Renal cortical epithelial cell (primary cell): ENCODE data around the gene CSNK1D. TPM values are rescaled to one million over a fixed set of nuclear protein-coding genes. Genes with fewer than 3 reads are reported as not detected.
A peak's percentile ranks its signal among the peaks of the same experiment; 100 is the strongest.

Experiments used
- DNase-seq: peaks from one replicate; pipeline ENCODE4 v3.0.0-alpha.2; 2011; ENCODE audit warnings: low read depth
- total RNA-seq: library from RNA; depleted of rRNA; stranded (reverse); fragments of >200 nt; gene quantifications from 2 replicates; pipeline ENCODE4 v1.2.3, GENCODE V29; 2014

CSNK1D gene
- total RNA-seq, 1 donor from 2014 or later, result 115 TPM

DNA sequence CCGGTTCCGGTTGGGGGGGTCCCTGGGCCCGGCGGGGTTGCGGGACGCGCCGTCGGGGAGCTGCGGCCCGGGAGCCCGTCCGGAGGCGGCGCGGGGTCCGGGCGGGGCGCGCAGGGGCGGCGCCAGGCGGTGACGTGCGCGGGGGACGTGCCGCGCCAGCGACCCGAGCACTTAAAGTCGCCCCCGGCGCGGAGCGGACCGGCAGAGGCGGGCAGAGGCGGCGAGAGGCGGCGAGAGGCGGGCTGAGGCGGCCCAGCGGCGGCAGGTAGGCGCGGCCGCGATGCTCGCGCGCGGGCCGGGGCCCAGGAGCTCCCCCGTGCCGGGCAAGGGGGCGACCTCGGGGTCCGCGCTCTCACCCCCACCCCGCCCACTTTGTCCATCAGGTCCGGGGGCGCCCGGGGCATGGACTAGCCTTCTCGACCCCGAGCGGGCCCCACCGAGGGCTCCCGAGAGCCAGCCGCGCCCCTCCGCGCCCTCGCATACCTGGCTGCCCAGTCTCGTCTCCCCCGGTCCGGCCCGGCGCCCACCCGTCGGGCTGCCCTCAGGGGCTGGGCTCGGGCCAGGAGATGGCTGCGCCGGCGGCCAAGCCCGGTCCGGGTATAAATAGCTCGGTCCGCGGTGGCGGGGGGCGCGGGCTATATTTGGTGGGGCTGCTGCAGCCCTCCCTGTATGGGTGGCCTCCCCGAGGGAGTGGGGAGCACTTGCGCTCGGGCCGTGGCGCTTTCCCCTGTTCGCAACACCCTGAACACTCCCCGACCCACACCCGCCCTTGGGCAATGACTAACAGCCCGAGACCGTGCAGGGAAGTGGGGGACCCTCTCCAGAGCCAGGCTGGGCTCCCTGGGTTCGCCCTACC is 44.4 kb downstream of the CSNK1D start, which contains the start of gene SLC16A3:
SLC16A3 (plus strand) TSS at position 201 of the 856 bp plus-strand sequence. CDS start 6,967 bp downstream, outside the sequence.
- no peak for DNase-seq

DNA sequence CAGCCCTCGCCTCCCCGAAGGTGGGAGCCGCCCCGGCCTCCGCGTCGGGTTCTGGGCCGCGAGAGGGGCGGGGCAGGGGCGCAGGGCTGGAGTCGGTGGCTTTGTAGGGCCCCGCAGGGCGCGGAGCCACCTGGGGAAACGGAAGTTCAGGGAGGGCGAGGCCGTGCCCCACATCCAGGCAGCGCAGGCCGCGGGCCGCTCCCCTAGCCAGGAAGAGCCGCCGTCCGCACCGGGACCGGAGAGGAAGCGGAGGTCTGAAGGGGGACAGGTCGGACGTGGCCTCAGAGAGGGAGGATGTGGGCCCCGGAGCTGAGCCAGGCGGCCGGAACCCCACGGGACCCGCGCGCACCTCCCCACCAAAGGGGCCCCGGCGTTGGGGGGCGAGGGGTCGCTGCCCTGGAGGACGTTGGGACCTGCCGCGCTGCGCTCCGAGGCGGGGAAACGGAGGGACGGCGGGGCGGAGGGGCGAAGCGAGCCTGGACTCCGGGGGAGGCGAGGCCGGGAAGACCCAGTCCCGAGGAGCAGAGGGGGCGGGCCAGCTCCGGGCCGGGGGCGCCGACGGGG is 45.1 kb downstream of the CSNK1D start:
- no peak for DNase-seq

DNA sequence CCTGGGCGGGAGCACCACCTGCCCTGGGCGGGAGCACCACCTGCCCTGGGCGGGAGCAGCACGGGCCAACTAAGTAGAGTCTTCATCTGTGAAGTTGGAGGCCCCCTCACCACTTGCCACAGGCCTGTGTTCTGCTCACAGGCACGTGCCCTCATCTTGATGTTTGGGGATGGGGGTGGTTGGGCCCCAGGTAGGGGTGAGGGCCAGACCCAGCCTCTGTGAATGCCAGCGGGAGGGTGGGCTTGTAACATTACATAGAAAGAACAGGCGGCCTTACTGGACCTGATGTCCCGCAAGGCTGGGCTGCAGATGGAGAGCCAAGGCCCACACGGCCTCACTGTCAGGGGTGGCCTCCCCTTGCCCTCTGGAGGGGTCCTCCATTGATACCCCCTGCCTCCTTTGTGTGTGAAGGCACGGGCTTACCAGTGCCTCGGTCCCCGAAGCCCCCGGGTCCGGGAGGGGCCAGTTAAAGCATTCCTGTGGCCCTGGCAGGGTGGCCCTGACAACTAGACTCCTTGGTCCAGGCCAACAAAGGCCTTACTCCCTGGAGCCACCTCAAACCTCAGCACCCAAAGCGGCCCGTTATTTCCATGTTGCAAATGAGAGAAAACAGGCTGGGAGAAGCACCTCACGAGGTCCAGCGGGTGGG is 45.7 kb downstream of the CSNK1D start:
- DNase-seq, result no peak

DNA sequence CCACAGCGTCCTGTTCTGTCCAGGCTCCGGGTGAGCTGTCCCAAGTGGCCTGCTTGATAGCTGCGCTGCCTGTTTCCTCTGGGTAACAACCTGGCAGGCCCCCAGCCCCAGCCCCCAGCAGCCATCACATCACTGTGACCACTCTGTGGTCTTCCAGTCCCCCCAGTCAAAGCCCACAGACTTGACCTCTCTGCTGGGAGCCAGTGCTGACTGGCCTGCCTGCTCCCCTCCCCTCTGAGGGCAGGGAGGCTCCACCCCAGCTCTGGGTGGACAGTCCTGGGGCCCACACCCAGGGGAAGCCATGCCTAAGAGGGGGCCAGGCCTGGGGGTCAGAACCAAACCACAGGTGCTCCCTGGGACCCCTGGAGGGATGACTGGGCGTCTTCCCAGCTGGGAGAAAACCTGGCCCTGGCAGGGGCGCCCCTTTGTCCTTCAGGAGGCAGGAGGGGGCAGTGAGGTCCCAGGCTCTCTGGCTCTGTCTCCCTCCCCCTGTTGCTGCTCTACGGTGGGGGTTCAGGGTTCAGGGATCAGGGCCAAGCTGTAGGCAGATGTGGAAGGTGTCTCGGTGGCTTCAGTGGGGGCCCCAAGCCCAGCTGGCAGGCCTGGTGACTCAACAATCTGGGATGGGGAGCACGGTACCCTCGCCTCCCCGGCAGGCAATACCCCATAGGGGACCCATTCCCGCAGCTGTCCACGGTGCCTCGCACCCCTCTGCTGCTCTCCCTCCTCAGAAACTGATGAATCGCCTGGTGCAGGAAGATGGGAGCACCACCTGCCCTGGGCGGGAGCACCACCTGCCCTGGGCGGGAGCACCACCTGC is 46.5 kb downstream of the CSNK1D start:
- no peak for DNase-seq

DNA sequence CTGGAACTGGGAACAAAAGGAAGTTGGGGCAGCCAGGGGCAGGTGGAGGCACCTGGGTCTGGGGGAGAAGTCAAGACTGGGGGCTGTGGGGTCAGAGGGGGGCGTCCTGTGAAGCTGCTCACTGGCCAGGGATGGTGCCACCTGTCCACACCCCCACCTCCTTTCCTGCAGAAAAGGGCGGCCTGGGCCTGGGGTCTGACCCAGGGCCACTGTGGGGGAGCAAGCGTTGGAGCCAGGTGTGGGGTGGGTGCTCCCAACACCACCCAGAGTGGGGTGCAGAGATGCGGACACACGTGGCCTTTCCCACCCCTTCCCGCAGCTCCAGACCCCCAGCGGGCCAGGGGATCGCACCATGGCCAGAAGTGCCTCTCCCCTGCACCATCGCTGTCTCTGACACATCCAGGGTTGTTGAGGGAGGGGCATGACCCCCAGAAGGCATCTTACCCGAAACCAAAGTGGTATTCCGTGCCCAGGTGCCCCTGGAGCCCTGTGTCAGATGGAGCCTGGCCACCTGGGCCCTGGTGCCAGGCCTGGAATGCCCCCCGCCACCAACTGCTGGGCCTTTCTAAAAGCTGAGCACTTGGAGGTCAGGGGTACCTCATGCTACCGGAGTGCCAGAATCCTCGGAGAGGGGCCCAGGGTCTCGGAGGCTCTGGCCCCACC is 47.2 kb downstream of the CSNK1D start:
- DNase-seq, result no peak

DNA sequence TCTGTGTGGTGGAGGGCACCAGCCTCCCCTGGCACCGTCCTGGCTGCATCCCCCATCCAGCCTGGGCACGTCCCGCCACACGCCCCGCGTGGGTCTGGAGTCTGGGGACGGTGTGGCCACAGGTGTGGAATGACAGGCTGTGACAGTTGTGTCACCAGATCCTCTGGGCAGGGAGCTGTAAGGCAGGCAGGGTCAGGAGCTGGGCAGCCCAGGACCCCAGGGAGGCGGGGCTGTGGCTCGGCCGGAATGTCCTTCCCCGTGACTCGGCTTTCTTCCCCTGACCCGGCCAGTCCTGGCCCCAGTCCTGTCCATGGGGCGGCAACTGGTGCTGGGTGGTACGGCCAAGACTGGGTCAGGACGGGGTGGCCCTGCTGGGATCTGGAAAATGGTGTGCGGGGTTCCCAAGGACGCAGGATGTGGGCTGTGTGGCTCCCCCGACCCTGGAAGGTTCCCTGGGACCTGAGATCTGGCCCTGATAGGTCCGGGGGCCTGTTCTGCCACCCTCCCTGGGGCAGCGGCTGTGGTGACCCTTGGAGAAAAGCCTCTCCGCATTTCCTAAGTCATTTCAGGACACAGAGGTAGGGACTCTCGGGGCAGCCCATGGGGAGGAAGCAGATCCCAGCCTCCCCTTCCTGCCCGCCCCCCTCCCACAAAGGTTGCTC is 48.0 kb downstream of the CSNK1D start:
- no peak for DNase-seq

DNA sequence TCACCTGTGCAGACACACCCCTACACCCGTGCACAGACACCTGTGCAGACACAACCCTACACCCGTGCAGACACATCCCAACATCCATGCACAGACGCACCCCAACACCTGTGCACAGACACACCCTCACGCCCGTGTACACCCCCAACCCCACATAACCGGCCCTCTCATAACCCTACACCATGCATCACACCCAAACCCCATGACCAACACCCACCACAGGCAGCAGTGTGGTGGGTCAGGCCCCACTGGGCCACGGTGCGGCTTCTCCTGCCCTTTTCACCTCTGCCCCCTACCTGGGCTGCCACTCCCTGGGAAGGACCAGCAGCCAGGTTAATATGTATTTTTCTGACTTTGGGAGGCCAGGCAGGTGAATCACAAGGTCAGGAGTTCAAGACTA is 48.8 kb downstream of the CSNK1D start:
- no peak for DNase-seq

DNA sequence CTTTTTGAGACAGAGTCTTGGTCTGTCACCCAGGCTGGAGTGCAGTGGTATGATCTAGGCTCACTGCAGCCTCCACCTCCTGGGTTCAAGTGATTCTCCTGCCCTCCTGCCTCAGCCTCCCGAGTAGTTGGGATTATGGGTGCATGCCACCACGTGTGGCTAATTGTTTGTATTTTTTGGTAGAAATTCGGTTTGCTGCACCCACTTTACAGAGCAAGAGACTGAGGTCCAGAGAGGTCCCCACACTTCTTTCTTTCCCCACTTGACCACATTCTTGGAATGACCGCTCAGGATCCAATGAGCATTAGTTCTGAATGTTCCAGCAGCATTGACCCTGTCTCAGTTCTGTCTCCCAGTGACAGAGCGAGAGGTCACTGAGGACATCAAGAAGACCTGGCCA is 50.0 kb downstream of the CSNK1D start:
- no peak for DNase-seq

DNA sequence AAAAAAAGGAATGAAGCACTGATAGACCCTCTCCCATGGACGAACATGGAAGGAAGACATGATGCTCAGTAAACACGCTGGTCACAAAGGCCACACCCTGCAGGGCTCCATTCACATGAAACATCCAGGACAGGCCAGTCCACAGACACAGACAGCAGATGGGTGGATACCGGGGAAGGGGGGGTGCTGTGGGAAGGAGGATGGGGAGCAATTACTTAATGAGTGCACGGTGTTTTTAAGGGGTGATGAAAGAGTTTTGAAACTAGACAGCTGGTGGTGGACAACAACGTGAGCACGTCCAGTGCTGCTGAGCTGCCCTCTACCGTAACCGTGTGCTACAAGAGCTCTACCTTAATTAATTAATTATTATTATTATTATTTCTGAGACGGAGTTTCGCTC is 50.7 kb downstream of the CSNK1D start:
- DNase-seq, result no peak

DNA sequence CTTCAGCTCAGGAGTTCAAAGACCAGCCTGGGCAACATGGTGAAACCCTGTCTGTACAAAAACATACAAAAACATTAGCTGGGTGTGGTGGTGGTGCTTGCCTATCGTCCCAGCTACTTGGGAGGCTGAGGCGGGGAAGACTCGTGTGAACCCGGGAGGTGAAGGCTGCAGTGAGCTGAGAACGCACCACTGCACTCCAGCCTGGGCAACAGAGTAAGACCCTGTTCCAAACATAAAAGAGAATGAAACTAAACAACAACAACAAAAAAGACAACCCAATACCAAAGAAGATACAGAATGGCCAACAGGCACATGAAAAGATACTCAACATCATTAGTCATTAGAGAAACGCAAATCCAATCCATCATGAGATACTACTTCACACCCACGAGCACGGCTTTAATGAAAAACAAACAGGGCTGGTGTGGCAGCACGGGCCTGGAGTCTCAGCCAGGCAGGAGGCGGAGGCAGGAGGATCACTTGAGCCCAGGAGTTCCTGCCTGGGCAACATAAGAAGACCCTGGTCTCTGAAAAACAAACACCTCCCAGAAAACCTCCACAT is 52.1 kb downstream of the CSNK1D start:
- no peak for DNase-seq

DNA sequence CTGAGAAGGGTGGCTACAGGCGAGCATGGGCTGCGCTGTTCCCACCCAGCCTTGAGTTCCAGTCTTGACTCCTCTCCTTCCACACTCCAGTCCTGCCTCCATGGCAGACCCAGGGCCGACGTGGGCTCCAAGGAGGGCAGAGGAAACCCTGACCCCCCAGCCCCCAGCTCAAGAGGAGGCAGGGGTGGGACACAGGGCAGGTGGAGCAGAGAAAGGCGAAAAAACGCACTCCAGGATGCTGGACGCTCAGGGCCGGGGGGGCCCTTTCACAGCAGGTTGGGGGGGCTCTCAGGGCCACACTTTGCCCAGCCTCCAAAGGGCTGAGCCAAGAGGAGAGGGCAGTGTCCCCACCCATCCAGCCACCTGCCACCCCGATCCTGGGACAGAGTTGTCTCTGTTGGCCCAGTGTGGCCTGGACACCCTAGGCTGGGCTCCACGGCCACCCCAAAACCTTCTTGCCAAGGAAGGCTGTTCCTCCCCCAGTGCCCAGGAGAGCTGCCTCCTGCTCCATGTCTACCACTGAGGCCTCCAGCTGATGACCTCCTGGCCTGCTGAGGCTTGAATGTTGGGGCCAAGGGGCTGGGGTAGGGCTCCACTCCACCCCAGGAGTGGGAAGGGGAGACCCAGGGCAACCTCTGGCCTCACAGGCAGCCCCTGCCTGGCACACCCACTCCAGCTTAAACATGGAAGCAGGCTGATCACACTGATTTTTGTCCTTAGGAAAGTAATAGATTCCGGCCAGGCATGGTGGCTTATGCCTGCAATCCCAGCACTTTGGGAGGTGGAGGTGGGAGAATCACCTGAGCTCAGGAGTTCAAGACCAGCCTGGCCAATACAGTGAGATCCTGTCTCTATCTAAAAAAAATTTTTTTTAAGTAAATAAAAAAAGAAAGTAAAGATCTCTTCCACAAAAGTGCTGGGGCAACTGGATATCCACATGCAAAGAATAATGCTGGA is 53.5 kb downstream of the CSNK1D start:
- DNase-seq, result no peak

DNA sequence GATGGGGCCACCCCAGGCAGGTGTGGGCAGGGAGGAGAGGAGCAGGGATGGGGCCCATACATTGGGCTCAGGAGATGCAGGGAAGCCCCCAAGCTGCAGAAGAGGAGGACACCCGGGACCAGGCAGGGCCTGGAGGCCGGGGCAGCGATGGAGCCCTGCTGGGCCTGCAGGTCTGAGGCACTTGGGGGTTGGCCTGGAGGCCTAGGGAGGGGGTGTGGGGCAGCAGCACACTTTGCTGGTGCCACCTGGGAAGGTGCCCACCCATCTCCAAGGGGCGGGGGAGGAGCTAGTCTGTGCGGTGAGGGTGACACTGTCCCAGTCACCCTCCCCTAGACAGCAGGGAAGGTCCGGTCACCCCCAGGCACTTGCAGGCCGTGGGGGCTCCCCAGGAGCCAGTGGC is 54.4 kb downstream of the CSNK1D start:
- DNase-seq, result no peak

DNA sequence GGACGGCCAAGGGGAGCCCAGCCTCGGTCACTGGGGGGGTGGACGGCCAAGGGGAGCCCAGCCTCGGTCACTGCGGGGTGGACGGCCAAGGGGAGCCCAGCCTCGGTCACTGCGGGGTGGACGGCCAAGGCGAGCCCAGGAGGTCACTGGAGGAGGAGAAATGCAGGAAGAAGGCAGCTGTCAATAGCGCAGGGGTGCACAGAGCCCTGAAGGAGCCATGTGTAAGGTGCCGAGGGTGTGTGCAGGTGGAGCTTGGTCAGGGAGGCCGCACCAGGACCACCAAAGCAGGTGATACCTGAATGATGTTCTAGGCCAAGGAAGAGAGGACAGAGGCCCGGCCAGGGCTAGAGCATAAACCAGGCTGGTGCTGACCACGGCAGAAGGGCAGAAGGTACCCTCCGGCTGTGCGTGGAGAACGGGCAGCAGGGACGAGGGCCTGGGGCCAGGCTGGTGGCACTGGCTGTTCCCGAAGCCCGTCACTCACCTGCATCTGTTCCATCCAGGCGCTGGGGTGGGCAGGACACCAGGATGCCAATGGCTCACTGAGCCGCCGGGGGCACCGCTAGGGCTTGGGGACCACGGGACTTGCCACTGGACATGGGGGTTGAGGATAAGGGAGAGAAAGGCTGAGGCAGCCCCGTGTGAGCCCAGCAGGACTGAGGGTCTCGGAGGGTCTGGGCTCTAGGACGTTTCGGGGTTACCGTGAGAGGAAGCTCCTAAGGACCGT is 55.0 kb downstream of the CSNK1D start:
- no peak for DNase-seq

DNA sequence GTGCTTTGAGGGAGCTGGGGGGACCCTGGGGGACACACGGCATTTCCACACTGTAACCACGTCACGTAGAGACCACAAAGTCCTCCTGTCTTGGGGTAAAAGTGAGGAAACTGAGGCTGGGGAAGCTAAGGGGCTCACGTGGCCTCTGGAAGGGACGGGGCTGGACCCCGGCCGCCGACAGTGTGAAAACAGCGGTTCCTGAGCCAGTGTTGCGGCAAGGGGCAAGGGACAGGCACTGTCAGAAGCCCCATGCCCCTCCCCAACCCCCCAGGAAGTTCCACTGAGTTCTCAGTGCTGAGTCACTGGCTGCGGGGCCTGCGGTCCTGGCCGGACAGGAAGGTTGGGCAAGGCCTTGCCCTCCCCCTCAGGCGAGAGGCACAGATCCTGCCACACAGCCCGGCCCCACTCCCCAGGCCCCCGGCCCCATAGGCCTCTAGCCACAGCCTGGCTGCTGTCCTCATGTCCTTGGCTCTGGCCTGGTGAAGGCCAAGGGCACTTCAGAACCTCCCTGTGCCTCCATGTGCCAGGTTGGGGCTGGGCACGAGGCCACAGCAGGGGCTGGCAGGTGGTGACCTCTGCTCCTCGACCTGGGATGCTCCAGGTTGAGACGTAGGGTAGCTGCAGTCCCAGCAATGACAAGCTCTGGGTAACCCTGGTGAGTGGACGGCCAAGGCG is 55.8 kb downstream of the CSNK1D start:
- peak; percentile 81 for DNase-seq

DNA sequence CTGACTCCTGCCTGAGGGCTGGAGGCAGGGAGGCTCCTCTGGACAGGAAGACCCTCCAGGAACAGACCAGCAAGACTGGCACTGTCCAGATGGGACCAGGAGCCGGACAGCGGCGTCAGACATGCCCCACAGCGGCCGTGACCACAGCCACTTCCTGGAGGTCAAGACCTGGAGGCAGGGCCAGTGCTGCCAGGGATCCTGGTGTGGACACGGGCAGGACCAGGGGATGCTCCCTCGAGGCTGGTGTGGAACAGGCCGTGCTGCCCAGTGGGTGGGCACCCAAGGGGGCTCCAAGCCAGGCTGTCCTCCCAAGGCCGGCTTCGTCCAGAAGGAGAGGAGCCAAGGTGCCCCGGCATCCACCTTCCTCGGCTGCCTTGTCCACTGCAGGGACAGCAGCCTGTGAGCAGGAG is 56.4 kb downstream of the CSNK1D start:
- no peak for DNase-seq

DNA sequence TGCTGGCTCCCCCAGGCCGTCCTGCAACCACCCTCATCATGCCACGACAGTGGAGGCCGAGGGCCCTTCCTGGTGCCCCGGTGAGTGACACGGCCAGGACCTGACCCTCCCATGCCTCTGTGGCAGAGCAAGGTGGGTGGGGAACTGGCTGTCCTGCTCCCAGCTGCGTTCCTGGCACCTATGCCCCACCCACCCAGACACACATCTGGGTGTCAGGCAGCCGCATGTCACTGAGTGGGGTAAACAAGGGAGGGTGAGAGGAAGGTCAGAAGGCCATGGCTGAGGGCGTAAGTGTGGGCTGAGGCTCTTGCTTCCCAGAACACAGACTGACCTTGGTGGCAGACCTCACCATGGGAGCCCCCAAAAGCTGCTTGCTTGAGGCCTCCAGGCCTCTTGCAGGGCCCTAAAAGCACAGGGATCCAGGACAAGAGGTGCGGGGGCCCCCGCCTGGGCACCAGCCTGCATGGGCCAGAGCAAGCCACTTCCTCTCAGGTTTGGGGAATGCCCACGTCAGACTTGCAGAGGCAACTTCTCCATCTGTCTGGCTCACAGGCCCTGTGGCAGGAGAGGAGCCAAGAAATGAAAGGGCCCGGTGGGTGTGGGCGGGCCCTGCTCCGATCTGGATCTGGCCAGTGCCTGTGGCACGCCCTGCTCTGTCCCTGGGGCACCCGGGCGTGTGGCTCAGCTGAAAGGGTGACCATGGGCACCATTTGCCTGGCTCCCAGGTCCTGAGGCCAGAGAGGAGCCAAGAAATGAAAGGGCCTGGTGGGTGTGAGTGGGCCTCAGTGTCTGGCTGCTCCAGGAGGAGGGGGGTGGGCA is 57.0 kb downstream of the CSNK1D start:
- DNase-seq, result peak; percentile 75

DNA sequence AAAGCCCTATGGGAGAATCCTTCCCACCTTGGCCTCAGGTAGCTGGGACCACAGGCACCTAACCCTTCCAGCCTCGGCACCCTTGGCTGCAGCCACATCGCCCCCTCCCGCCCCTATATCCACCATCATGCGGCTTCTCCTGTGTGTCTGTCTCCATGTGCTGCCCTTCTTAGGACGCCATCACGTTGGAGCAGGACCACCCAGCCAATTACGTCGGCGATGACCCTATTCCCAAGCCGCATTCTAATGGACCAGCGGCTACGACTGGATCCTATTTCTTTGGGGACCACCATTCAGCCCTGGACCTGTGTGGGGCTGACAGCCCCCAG is 57.6 kb downstream of the CSNK1D start:
- DNase-seq, result no peak
